ENCODE measurements around the gene LIG3. TPM values are rescaled to one million over a fixed set of nuclear protein-coding genes. Genes with fewer than 3 reads are reported as not detected.

Gene LIG3
- total and polyA plus RNA-seq, 2 of the 13 experiments (the other 11 are each of a cell fraction or from before 2014, with no cell fraction given): 34.4 to 36.2 TPM

- TF ChIP-seq NKX3-1 (CRISPR knock-in tag; IDR thresholded peaks at IDR 0.05) (peak; percentile 42; the same call in 1 of the 2 replicates), TGIF2 (CRISPR knock-in tag; IDR thresholded peaks at IDR 0.05) (peak; percentile 77), ZNF891 (CRISPR knock-in tag; IDR thresholded peaks at IDR 0.05) (peak; percentile 82), ZNF337 (CRISPR knock-in tag; IDR thresholded peaks at IDR 0.05; ENCODE audit: borderline replicate concordance, low read depth) (no peak), ZNF549 (CRISPR knock-in tag; IDR thresholded peaks at IDR 0.05) (no peak), PAXIP1 (CRISPR knock-in tag; conservative IDR thresholded peaks at IDR 0.05) (no peak), KAT7 (CRISPR knock-in tag; IDR thresholded peaks at IDR 0.05; ENCODE audit: borderline replicate concordance) (peak; percentile 72; the same call in 1 of the 2 replicates), ZIK1 (CRISPR knock-in tag; IDR thresholded peaks at IDR 0.05; ENCODE audit: borderline replicate concordance, low read depth) (no peak), ZBTB1 (CRISPR knock-in tag; IDR thresholded peaks at IDR 0.05; ENCODE audit: borderline replicate concordance) (no peak), CSRNP2 (CRISPR knock-in tag; conservative IDR thresholded peaks at IDR 0.05; ENCODE audit: low read depth) (peak; percentile 16; the same call in 1 of the 2 replicates), U2AF1 (optimal IDR thresholded peaks at IDR 0.05; ENCODE audit: low read depth, low read length) (peak; percentile 45), ZNF572 (CRISPR knock-in tag; IDR thresholded peaks at IDR 0.05) (no peak), SAP130 (CRISPR knock-in tag; IDR thresholded peaks at IDR 0.05; ENCODE audit: low read depth) (peak; percentile 66), AHR (CRISPR knock-in tag; IDR thresholded peaks at IDR 0.05) (peak; percentile 73; the same call in 1 of the 2 replicates), ZFP36L1 (CRISPR knock-in tag; IDR thresholded peaks at IDR 0.05) (0 out of 2 replicates have a peak, but pooled peaks have one; percentile 60), ZNF670 (CRISPR knock-in tag; IDR thresholded peaks at IDR 0.05; ENCODE audit: borderline replicate concordance) (0 out of 2 replicates have a peak, but pooled peaks have one; percentile 9), SMYD3 (CRISPR knock-in tag; IDR thresholded peaks at IDR 0.05) (no peak), ZNF224 (CRISPR knock-in tag; IDR thresholded peaks at IDR 0.05) (no peak), ZNF746 (CRISPR knock-in tag; IDR thresholded peaks at IDR 0.05) (no peak), KLF12 (CRISPR knock-in tag; IDR thresholded peaks at IDR 0.05; ENCODE audit: borderline replicate concordance) (no peak), POLR2G (IDR thresholded peaks at IDR 0.05; ENCODE audit: low read depth, low read length) (peak; percentile 79), ZNF20 (CRISPR knock-in tag; IDR thresholded peaks at IDR 0.05) (no peak), BATF2 (CRISPR knock-in tag; IDR thresholded peaks at IDR 0.05) (peak; percentile 45; the same call in 1 of the 2 replicates), HNRNPLL (IDR thresholded peaks at IDR 0.05; ENCODE audit: low read depth, low read length, poor library complexity, severe bottlenecking) (peak; percentile 51), PHF8 (CRISPR knock-in tag; IDR thresholded peaks at IDR 0.05) (peak; percentile 88)
These were observed 597 bp downstream of the LIG3 start (continued) for GRCh38 chr17:34980681-34981537.

Measured in HepG2 (cell line).